Endodermal cell (in vitro differentiated cells): ENCODE results near the gene MEI4. TPM values are rescaled to one million over a fixed set of nuclear protein-coding genes. Genes with fewer than 3 reads are reported as not detected.

Experiments used
- DNase-seq: peaks from one replicate; pipeline ENCODE4 v3.0.0-alpha.2; 2017
- H3K27ac ChIP-seq: 2 replicates; pipeline ENCODE4 v1.5.1; 2013; ENCODE audit warnings: mild to moderate bottlenecking, low read depth, low read length, moderate library complexity
- H3K27me3 ChIP-seq: 2 replicates; pipeline ENCODE4 v1.6.1; 2013; ENCODE audit warnings: mild to moderate bottlenecking, low read length, moderate library complexity; ENCODE audit not compliant: insufficient read depth, control insufficient read depth, poor library complexity, severe bottlenecking
- H3K36me3 ChIP-seq: 2 replicates; pipeline ENCODE4 v1.7.0; 2013; ENCODE audit warnings: mild to moderate bottlenecking, low read length, moderate library complexity; ENCODE audit not compliant: control insufficient read depth, insufficient read depth
- H3K4me1 ChIP-seq: one replicate; pipeline ENCODE4 v1.7.0; 2013; ENCODE audit warnings: low read length; ENCODE audit not compliant: control insufficient read depth, insufficient read depth
- H3K4me3 ChIP-seq: 2 replicates; pipeline ENCODE4 v1.5.1; 2013; ENCODE audit warnings: mild to moderate bottlenecking, low read length, moderate library complexity
- H3K9ac ChIP-seq: 2 replicates; pipeline ENCODE4 v1.6.1; 2013; ENCODE audit warnings: mild to moderate bottlenecking, low read length, moderate library complexity; ENCODE audit not compliant: poor library complexity, severe bottlenecking; ENCODE audit errors: extremely low read depth
- H3K9me3 ChIP-seq: 2 replicates; pipeline ENCODE4 v1.6.1; 2013; ENCODE audit warnings: mild to moderate bottlenecking, low read length, moderate library complexity; ENCODE audit not compliant: control insufficient read depth
- H3K27ac Mint-ChIP-seq: 2 replicates; pipeline ENCODE4 v1.8.0; 2020; ENCODE audit warnings: mixed read lengths
- H3K27me3 Mint-ChIP-seq: 2 replicates; pipeline ENCODE4 v1.8.0; 2021; ENCODE audit warnings: mild to moderate bottlenecking, mixed read lengths; ENCODE audit not compliant: insufficient read depth
- H3K36me3 Mint-ChIP-seq: 2 replicates; pipeline ENCODE4 v1.8.0; 2020; ENCODE audit warnings: low read depth, mixed read lengths
- H3K4me1 Mint-ChIP-seq: 2 replicates; pipeline ENCODE4 v1.8.0; 2020; ENCODE audit warnings: mixed read lengths
- H3K4me3 Mint-ChIP-seq: 2 replicates; pipeline ENCODE4 v1.8.0; 2020; ENCODE audit warnings: mild to moderate bottlenecking, moderate library complexity, mixed read lengths
- H3K9me3 Mint-ChIP-seq: 2 replicates; pipeline ENCODE4 v1.8.0; 2020; ENCODE audit warnings: mild to moderate bottlenecking, mixed read lengths
- WGBS, 2 experiments: methylation state at CpG; one replicate each; pipeline versions ENCODE4 v1.1.5 to v1.1.7; 2013; ENCODE audit warnings: missing lambda C conversion rate in 2 of 2, mixed read lengths in 1 of 2; ENCODE audit not compliant: insufficient coverage in 1 of 2, insufficient read length in 1 of 2; 5-methylcytosine and 5-hydroxymethylcytosine counted together
- total RNA-seq, 2 donors: library from RNA; stranded (reverse); fragmentation: NEBNext Ultra II Directional in 1 of 2; extraction: Animal tissue kit (Norgen Biotek cat#: 25700) in 1 of 2; gene quantifications; 2 replicates in 1 of 2; 3 replicates in 1 of 2; pipeline ENCODE4 v1.2.1, GENCODE V29; 2021
- TF ChIP-seq, protein P1 (sequence below): fragments of 200-600 bp; sonication (generic); conservative IDR thresholded peaks from 2 replicates; pipeline ENCODE4 v1.5.0; 2021; ENCODE audit warnings: antibody characterized with exemption, mild to moderate bottlenecking

MEI4 gene
- total RNA-seq, 2 donors from 2014 or later, result 0.62 to 0.84 TPM

DNA sequence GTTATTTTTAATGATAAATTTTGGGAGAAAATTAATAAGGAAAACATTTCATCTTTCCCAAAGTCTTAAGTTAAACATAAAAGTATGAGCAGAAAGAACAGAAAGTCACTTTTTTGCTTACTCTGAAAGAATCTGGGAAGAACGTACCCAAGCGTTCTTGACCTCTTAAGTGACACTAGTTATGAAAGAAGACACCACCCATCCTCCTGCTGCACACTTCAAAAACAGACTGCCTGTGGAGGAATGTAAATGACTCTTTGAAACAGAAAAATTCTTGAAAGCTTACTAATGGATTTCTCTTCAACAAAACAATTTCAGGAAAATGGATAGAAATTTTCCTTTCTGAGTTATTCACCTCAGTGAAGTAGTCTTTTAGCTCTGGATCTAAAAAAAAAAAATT lies 227.7 kb downstream of the MEI4 start:
- H3K4me3 Mint-ChIP-seq, result no peak overlapping the region
- H3K9me3 Mint-ChIP-seq, result no peaks in the 10 kb centered on the region
- Histone ChIP-seq H3K9ac (no peak overlapping the region), H3K4me3 (no peak overlapping the region), H3K9me3 (peaks cover 8% of the 10 kb centered on the region), H3K4me1 (no peaks in the 10 kb centered on the region), H3K36me3 (no peaks in the 10 kb centered on the region), H3K27ac (no peak overlapping the region), H3K27me3 (no peaks in the 10 kb centered on the region)
- H3K4me1 Mint-ChIP-seq, result no peaks in the 10 kb centered on the region
- 86% methylated on average over 2 of the region's 2 CpGs; no CpG with 5 or more reads in 1 of the 2 experiments for WGBS, 2 experiments
- H3K27ac Mint-ChIP-seq, result no peak overlapping the region
- H3K27me3 Mint-ChIP-seq, result no peaks in the 10 kb centered on the region
- TF ChIP-seq, protein P1, sequence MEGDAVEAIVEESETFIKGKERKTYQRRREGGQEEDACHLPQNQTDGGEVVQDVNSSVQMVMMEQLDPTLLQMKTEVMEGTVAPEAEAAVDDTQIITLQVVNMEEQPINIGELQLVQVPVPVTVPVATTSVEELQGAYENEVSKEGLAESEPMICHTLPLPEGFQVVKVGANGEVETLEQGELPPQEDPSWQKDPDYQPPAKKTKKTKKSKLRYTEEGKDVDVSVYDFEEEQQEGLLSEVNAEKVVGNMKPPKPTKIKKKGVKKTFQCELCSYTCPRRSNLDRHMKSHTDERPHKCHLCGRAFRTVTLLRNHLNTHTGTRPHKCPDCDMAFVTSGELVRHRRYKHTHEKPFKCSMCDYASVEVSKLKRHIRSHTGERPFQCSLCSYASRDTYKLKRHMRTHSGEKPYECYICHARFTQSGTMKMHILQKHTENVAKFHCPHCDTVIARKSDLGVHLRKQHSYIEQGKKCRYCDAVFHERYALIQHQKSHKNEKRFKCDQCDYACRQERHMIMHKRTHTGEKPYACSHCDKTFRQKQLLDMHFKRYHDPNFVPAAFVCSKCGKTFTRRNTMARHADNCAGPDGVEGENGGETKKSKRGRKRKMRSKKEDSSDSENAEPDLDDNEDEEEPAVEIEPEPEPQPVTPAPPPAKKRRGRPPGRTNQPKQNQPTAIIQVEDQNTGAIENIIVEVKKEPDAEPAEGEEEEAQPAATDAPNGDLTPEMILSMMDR, result no peak
- no peaks in the 10 kb centered on the region for H3K36me3 Mint-ChIP-seq
- no peak for DNase-seq

DNA sequence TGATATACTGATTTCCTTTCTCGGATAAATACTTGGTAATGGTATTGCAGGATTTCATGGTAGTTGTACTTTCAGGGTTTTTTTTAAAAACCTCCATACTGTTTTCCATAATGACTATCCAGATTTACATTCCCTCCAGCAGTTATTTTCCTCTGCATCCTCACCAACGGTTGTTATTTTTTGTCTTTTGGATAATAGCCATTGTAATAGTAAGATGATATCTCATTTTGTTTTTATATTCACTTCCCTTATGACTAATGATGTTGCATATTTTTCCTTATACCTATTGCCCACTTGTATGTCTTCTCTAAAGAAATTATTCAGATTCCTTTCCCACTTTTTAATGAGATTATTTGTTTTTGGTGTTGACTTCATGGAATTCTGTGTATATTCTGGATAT lies 231.0 kb downstream of the MEI4 start:
- H3K27ac ChIP-seq, result no peak overlapping the region
- no peaks in the 10 kb centered on the region for H3K27me3 ChIP-seq
- no peaks in the 10 kb centered on the region for H3K4me1 ChIP-seq
- H3K4me3 Mint-ChIP-seq, result no peak overlapping the region
- H3K9me3 ChIP-seq, result no peaks in the 10 kb centered on the region
- H3K4me3 ChIP-seq, result no peak overlapping the region
- no peaks in the 10 kb centered on the region for H3K9me3 Mint-ChIP-seq
- H3K27ac Mint-ChIP-seq, result no peak overlapping the region
- TF ChIP-seq, protein P1, result no peak
- no CpG with 5 or more reads among the region's 2 CpGs for WGBS, 2 experiments
- DNase-seq, result no peak
- no peaks in the 10 kb centered on the region for H3K36me3 Mint-ChIP-seq
- H3K9ac ChIP-seq, result no peak overlapping the region
- no peaks in the 10 kb centered on the region for H3K4me1 Mint-ChIP-seq
- H3K36me3 ChIP-seq, result no peaks in the 10 kb centered on the region
- no peaks in the 10 kb centered on the region for H3K27me3 Mint-ChIP-seq

DNA sequence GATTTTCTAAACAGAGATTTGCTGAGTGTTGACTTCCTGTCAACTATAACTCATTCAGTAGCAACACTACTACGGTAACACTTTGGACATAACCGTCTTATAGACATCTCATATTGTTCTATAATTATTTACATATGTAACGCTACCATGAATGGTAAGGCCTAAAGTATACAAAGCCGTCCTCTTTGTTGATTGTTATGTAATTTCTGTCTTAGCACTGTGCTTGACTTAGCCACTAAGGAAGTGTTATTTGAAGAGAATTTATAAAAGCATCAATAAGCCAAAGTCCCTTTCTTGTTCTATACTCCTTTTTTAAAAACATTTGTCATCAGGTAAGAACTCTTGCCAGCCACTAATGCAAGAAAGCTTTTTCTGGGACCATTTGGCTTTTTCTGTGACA lies 240.6 kb downstream of the MEI4 start:
- Mint-ChIP-seq H3K27ac (no peak overlapping the region), H3K9me3 (peaks cover 20% of the 10 kb centered on the region), H3K4me1 (no peaks in the 10 kb centered on the region), H3K4me3 (no peak overlapping the region), H3K27me3 (peaks cover 2% of the 10 kb centered on the region), H3K36me3 (no peaks in the 10 kb centered on the region)
- TF ChIP-seq, protein P1, result no peak
- Histone ChIP-seq H3K4me3 (no peak overlapping the region), H3K9me3 (no peaks in the 10 kb centered on the region), H3K4me1 (no peaks in the 10 kb centered on the region), H3K27ac (no peak overlapping the region), H3K9ac (no peak overlapping the region), H3K36me3 (no peaks in the 10 kb centered on the region), H3K27me3 (no peaks in the 10 kb centered on the region)
- 92% methylated on average over 4 of the region's 4 CpGs; no CpG with 5 or more reads in 1 of the 2 experiments for WGBS, 2 experiments
- no peak for DNase-seq
